GM19099 (cell line): ENCODE results near the gene PPFIBP2.

Source experiments
- POLR2A ChIP-seq: IDR thresholded peaks from 3 replicates; pipeline ENCODE4 v1.6.1; 2011; ENCODE audit warnings: low read depth; ENCODE audit not compliant: insufficient read length; ENCODE audit errors: extremely low read depth

Gene PPFIBP2

GRCh38 chr11:7513234-7514098 is at the start of gene PPFIBP2:
Gene PPFIBP2, plus strand, starts transcription at chr11:7513999. Its CDS starts 35,477 bp downstream, at chr11:7549476.
- TF ChIP-seq POLR2A: peak; percentile 71

- no peak for TF ChIP-seq POLR2A
These were observed 46.1 kb upstream of the PPFIBP2 start for GRCh38 chr11:7467652-7468051.

GRCh38 chr11:7469351-7469865 is 44.4 kb upstream of the PPFIBP2 start:
- no peak for TF ChIP-seq POLR2A

- TF ChIP-seq POLR2A: no peak
These were observed 42.7 kb upstream of the PPFIBP2 start for GRCh38 chr11:7471071-7471470.

- peak; percentile 45 for TF ChIP-seq POLR2A
These were observed 40.1 kb upstream of the PPFIBP2 start for GRCh38 chr11:7473717-7474116.

- TF ChIP-seq POLR2A: no peak
These were observed 33.7 kb upstream of the PPFIBP2 start for GRCh38 chr11:7480113-7480512.

GRCh38 chr11:7484131-7484530 is 29.7 kb upstream of the PPFIBP2 start:
- no peak for TF ChIP-seq POLR2A

GRCh38 chr11:7484645-7485044 is 29.2 kb upstream of the PPFIBP2 start:
- no peak for TF ChIP-seq POLR2A

- TF ChIP-seq POLR2A: no peak
These were observed 28.4 kb upstream of the PPFIBP2 start, which contains the start of gene OLFML1 for GRCh38 chr11:7485186-7486097. Gene OLFML1, plus strand, starts transcription at chr11:7485506. Its CDS starts 370 bp downstream, at chr11:7485876.

- no peak for TF ChIP-seq POLR2A
These were observed 27.6 kb upstream of the PPFIBP2 start for GRCh38 chr11:7486098-7486780.

GRCh38 chr11:7486781-7487140 is 27.0 kb upstream of the PPFIBP2 start:
- no peak for TF ChIP-seq POLR2A

GRCh38 chr11:7487360-7487759 is 26.4 kb upstream of the PPFIBP2 start:
- no peak for TF ChIP-seq POLR2A

- no peak for TF ChIP-seq POLR2A
These were observed 25.1 kb upstream of the PPFIBP2 start for GRCh38 chr11:7488681-7489080.

GRCh38 chr11:7489376-7489775 is 24.4 kb upstream of the PPFIBP2 start:
- no peak for TF ChIP-seq POLR2A

- no peak for TF ChIP-seq POLR2A
These were observed 23.7 kb upstream of the PPFIBP2 start for GRCh38 chr11:7490054-7490453.
